Neural cell (in vitro differentiated cells): ENCODE measurements around the gene SMAD4.

Source experiments
- TF ChIP-seq, protein P1 (sequence below): IDR thresholded peaks from 2 replicates; pipeline ENCODE4 v1.6.1; 2012; ENCODE audit warnings: borderline replicate concordance
- TF ChIP-seq, protein P2 (sequence below): fragments of 450-650 bp; IDR thresholded peaks from 2 replicates; pipeline ENCODE4 v1.5.1; 2014; ENCODE audit warnings: antibody characterized with exemption, mild to moderate bottlenecking, moderate library complexity; ENCODE audit not compliant: poor library complexity, severe bottlenecking

DNA sequence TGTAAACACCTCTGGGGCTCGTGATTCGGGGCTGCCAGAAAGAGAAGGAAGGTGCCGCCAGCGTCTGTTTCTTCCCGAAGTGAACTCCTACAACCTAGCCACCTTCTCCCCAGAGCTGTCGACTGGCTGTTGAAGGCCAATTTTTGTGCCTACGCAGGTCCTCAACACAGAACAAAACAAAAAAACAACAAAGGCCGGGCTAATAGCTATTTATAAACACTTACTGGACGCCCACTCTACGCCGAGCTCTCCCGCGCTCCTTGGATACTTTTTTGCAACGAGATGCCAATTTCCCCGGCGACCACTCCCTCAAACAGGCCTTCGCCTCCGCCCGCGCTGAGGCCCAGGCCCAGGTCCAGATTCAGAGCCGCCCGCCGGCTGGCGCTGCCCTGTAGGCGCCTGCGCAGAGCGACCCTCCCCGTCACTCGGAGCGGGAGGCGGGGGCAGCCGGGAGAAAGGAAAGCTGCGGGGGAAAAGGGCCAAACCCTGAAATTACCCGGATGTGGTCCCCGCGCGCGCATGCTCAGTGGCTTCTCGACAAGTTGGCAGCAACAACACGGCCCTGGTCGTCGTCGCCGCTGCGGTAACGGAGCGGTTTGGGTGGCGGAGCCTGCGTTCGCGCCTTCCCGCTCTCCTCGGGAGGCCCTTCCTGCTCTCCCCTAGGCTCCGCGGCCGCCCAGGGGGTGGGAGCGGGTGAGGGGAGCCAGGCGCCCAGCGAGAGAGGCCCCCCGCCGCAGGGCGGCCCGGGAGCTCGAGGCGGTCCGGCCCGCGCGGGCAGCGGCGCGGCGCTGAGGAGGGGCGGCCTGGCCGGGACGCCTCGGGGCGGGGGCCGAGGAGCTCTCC lies at the start of gene SMAD4:
- TF ChIP-seq, protein P1, sequence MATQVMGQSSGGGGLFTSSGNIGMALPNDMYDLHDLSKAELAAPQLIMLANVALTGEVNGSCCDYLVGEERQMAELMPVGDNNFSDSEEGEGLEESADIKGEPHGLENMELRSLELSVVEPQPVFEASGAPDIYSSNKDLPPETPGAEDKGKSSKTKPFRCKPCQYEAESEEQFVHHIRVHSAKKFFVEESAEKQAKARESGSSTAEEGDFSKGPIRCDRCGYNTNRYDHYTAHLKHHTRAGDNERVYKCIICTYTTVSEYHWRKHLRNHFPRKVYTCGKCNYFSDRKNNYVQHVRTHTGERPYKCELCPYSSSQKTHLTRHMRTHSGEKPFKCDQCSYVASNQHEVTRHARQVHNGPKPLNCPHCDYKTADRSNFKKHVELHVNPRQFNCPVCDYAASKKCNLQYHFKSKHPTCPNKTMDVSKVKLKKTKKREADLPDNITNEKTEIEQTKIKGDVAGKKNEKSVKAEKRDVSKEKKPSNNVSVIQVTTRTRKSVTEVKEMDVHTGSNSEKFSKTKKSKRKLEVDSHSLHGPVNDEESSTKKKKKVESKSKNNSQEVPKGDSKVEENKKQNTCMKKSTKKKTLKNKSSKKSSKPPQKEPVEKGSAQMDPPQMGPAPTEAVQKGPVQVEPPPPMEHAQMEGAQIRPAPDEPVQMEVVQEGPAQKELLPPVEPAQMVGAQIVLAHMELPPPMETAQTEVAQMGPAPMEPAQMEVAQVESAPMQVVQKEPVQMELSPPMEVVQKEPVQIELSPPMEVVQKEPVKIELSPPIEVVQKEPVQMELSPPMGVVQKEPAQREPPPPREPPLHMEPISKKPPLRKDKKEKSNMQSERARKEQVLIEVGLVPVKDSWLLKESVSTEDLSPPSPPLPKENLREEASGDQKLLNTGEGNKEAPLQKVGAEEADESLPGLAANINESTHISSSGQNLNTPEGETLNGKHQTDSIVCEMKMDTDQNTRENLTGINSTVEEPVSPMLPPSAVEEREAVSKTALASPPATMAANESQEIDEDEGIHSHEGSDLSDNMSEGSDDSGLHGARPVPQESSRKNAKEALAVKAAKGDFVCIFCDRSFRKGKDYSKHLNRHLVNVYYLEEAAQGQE = peak; percentile 59
- TF ChIP-seq, protein P2, sequence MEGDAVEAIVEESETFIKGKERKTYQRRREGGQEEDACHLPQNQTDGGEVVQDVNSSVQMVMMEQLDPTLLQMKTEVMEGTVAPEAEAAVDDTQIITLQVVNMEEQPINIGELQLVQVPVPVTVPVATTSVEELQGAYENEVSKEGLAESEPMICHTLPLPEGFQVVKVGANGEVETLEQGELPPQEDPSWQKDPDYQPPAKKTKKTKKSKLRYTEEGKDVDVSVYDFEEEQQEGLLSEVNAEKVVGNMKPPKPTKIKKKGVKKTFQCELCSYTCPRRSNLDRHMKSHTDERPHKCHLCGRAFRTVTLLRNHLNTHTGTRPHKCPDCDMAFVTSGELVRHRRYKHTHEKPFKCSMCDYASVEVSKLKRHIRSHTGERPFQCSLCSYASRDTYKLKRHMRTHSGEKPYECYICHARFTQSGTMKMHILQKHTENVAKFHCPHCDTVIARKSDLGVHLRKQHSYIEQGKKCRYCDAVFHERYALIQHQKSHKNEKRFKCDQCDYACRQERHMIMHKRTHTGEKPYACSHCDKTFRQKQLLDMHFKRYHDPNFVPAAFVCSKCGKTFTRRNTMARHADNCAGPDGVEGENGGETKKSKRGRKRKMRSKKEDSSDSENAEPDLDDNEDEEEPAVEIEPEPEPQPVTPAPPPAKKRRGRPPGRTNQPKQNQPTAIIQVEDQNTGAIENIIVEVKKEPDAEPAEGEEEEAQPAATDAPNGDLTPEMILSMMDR = peak; percentile 14
